Measurements from ENCODE around the gene CCDC91.

DNA sequence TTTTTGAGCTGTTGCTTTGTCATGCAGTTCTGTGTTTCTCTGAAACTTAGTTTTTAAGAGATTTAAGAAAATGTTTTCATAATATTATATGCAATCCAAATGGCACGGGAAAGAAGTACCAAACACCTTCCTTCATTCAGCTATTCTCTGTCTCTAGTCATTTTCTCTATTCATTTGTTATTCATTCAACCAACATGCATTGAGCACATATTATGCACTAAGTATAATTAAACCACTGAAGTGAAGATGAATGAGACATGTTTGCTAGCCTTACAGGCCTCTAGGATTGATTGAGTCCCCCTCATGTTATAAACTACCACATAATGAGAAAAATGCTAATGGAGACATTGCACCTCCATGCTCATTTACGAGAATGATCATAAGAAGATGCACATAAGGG is 45.7 kb upstream of the CCDC91 start:
- TF ChIP-seq POLR2AphosphoS5 (IDR thresholded peaks at IDR 0.05; ENCODE audit: borderline replicate concordance, low read depth, low read length): no peak
- TF ChIP-seq EZH2 (IDR thresholded peaks at IDR 0.05): no peak
- no peak for TF ChIP-seq FOXP2 (optimal IDR thresholded peaks at IDR 0.05; ENCODE audit: control extremely low read depth, extremely low read length, insufficient read depth)
